GM19035 (cell line): ENCODE results near the gene CD2AP.

Experiments used
- ATAC-seq: cut with Tn5 transposase; IDR thresholded peaks from one replicate; pipeline ENCODE4 v1.9.1; 2021; ENCODE audit not compliant: unreplicated experiment

CD2AP gene

GRCh38 chr6:47672816-47673215 lies 195.2 kb downstream of the CD2AP start:
- ATAC-seq = no peak

GRCh38 chr6:47674673-47675072 lies 197.1 kb downstream of the CD2AP start:
- no peak for ATAC-seq
